ENCODE measurements around the gene KLF3.

Gene KLF3

DNA sequence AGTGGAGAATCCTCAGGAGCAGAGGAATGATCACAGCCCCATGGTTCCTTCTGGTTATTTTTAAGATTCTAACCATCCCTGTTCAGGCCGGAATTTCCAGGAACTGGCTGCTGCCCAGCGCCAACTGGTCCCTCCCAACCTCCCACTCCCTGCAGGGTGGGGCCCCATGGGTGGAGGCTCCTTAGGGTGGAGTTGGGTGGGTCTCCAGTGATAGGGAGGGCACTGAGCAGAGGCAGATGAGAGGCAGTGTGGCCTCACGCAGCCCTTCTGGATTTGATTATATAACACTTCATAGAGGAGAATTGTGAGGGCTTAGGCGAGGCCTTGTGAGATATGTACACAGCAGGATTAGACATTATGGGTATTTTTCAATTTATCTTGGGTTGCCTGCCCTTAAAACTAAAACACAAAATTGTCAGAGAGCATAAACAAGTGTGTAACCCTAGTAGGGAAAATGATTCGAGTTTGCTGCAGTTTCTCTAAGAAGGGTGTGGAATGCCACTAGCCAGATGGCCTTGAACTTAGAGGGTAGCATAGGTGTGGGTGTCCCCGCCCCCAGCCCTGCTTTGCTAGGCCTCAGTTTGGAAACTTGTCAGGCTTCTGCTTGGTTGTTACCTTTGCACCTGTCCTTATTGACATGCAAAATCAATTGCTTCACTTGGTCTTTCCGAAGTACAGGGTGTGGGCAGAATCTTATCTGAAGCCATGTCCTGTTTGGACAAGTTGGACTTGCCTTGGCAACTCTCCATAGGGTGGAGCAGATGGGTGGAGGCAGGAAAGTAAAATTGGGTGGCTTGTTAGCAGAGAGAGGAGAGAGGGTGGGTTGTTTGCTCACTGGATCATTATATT lies 9.4 kb downstream of the KLF3 start:
- DNase-seq (ENCODE audit: low read depth in 2 of 2): no peak

- DNase-seq (ENCODE audit: low read depth in 2 of 2): no peak
Observed at GRCh38 chr4:38674258-38675144, 10.5 kb downstream of the KLF3 start.

DNA sequence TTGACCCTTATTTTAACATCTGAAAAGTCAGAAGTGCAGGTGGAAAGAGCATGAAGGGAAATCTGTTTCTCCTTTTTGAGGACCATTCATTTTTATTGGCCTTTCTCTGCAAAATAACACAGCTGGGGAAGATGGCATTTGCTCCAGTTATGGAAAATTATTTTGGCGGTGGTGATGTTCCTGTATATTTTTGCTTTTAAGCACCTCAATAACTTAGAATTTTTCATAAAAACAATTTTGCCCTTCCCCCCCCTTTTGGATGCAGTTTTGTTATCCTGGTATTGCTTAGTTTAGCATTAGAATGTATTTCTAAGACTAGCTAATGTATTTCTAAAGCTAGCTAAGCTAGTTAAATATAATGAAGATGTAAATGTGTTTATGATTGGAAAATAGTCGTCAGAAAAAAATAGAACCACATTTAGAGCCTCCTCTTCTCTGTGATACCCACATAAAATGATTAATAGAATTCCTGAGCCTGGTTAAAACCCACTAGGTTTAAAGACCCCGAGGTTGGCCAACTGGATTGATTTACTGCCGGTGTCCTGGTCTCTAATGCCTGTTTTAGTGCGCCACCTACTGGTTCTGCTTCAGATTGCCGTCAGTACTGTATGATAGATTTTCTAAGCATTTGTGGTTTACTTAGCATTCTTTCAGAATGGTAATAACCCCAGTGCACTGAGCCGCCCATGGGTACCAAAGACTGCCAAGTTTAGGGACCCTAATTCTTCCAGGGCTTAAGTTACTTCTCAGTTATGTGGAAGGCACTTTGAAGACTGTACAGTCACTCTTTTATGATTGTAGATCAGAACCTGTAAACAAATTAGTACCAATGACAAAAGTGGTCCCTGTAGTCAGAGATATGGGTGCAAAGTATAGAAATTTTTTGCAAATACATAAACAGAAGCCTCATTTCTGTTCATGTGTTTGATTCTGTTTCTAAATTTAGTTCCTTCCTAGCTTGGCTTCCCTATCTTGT lies 11.4 kb downstream of the KLF3 start:
- DNase-seq (ENCODE audit: low read depth in 2 of 2): peak; percentile 57 to 71

DNA sequence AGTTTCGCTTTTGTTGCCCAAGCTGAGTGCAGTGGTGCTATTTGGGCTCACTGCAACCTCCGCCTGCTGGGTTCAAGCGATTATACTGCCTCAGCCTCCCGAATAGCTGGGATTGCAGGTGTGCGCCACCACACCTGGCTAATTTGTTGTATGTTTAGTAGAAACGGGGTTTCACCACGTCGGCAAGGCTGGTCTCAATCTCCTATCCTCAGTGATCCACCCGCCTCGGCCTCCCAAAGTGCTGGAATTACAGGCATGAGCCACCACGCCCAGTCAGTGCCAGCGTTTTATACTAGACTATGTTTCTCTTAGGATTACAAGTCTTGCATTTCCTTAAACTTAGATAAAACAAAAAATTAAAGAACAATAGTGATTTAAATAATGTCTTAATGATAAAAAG lies 13.0 kb downstream of the KLF3 start:
- no peak for DNase-seq (ENCODE audit: low read depth in 2 of 2)

DNA sequence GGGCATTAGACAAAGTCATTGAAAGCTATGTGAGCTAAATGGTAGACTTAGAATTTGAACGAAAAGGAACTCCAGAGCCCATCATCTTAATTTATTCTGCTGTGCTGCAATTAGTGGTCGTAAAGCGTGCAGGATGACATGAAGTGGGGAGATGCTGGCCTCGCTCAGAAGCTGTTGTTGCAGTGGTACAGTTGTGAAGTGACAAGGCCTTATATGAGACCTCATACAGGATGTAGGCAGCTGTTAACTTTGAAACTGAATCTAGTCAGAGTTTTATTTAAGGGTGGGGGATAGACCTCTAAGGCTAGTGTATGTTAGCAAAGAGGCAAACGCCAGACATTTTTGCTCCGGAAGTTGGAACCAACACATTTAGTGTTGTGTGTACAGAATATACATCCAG lies 13.4 kb downstream of the KLF3 start:
- no peak for DNase-seq (ENCODE audit: low read depth in 2 of 2)

DNA sequence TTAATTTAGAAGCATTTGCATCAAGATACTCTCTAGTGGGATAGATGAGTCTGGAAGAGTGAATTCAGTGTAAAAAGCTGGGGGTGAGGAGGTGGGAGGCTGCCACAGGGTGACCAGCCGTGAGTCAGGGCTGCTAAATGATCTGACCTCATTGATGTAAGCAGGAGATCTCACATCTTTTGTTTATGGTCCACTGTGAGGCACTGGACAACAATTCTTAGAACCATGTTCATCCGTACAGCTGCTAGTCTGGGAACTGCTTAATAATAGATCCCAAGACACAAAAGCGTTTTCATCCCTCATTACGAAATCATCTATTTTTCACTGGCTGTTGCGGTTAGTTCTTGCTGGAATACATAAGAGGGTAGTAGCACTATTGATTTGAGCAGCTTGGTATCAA lies 14.1 kb downstream of the KLF3 start:
- no peak for DNase-seq (ENCODE audit: low read depth in 2 of 2)

- no peak for DNase-seq (ENCODE audit: low read depth in 2 of 2)
Observed at GRCh38 chr4:38679921-38680320, 15.9 kb downstream of the KLF3 start.

GRCh38 chr4:38681281-38681991 lies 17.4 kb downstream of the KLF3 start:
- DNase-seq (ENCODE audit: low read depth in 2 of 2): no peak

DNA sequence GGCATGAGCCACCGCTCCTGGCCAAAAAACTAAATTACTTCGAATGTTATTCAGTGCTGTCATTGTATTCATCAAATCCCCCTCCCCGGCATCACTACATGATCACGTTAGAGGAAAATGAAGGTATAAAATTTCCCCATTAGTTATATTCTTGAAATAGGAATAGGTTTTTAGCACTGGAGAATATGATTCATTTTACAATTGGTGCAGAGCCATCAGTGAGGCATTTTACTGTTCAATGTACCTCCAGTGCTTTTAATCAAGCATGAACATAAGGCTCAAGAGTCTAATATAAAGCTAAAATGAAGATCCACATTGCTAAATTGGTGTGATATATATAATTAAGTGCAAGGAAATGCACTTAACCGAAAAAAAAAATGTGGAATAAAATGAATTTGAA lies 18.3 kb downstream of the KLF3 start:
- no peak for DNase-seq (ENCODE audit: low read depth in 2 of 2)

- DNase-seq (ENCODE audit: low read depth in 2 of 2): no peak
Observed at GRCh38 chr4:38683276-38683675, 19.3 kb downstream of the KLF3 start.

DNA sequence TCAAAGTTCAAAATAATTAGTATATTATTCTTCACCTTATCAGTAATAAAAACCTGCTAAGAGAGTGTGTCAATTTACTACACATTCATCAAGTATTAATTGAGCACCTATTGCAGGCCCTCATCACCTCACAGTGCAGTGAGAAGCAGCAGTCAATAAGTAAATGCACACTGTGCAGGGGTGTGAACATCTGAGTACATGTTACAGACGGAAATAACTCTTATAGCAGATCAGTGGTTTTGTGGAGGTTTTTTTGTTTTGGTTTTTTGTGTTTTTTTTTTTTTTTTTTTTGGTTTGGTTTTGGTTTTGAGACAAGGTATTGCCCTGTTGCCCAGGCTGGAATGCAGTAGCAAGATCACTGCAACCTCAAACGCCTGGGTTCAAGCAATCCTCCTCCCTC lies 20.3 kb downstream of the KLF3 start:
- no peak for DNase-seq (ENCODE audit: low read depth in 2 of 2)

DNA sequence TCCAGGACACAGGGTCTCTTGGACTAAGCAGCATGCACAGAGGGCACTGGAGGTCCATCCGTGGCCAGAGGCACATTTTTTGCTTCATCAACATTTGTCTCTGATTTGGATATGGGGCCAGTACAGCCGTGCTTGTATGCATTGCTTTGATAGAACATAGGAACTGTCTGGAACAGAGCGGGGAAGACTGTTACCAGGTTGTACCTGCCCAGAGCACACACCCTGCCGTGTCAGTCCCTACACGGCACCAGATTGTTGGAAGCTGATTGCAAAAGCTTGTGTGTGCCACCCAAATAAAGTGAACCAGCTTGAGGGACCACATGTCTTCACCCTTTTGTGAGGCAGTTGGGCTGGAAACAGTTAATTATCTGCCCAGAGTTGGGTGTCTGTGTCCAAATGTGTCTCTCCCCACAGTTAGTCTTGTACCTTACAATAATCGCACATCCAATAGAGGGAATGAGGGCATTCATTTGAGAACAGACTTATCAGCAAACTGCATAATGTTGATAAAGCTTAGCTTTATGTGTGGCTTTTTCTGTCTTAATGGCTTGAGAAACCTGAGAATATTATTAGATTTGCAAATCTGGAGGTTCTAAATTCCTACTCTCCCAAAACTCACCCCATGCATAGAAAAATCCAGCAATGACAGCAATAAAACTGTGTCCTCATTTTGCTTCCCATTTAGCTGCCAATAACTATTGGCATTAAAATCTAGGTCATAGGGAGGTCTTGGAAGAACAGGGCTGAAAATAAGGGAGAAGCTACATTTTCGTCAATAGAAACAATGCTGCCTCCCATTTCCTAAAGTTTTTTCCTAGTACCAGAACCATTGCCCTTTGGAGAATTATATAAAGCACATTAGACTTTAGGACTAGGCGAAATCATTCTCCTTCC lies 21.2 kb downstream of the KLF3 start:
- no peak for DNase-seq (ENCODE audit: low read depth in 2 of 2)

DNA sequence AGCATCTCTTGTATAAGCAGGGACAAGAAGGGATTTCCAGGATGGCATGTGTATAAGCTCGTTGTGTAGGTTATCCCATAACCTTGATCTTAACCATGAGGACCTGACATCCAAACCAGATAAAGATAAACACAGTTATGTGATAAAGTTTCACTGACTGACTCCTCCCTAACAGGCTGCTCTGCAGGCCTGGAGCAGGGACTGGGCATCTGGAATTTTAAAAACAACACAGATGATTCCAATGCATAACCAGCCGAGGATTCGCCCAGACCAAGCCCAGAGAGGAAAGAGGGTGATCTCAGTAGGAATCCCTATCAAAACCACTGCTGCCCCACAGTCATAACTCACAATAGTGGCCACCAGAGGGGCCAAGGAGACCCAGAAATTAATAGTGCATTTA lies 22.7 kb downstream of the KLF3 start:
- DNase-seq (ENCODE audit: low read depth in 2 of 2): no peak

DNA sequence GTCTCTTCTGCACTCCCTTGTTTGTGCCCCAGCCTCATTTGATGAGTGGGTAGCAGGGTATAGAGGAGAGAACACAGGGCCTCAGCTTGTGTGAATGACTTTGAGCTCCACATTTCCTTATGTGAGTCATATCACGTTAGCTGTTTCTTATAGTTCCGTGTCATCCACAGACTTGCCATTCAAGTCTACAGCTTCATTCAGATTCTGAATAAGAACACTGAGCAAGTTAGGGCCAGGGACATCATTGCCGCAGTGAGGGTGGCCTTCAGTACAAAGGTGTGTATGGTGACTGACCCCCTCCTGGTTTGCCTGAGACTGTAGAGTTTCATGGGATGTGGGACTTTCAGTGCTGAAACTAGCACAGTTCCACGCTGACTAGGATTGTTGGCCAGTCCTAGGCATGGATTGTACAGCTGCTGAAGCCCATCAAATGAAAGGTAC lies 23.6 kb downstream of the KLF3 start:
- no peak for DNase-seq (ENCODE audit: low read depth in 2 of 2)

- no peak for DNase-seq (ENCODE audit: low read depth in 2 of 2)
Observed at GRCh38 chr4:38688676-38689355, 24.8 kb downstream of the KLF3 start.

DNA sequence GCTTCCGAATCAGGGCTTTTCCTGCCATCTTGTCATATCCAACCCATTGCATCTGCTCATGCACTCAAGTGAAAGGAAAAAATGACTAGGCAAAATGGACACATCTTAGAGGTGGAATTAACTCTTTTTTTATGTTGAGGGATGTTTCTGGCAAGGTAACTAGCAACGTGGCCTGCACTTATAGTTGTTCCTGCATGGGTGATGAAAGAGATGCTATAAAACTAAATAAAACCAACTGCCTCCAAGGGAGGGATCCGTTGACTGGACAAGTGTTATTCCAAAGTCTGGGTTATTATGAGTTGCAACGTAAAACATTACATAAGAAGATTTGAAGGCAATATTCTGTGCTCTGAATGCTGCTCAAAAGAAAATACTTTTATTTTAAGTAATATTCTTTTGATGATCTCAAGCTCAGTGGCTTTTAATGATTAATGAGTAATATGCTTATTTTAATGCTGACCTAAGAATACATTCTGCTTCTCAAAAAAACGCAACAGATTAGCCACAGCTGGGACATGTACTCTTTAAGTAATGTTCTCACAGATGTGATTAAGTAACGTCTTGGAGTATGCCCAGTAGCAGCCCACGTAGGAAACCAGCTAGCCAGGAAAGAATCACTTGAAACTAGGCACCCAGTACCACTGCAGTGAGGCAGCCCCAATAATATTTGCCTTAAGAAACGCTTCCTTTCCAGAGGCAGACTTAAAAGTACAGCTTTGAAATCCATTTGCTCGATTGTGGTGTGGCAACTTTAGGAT lies 27.4 kb downstream of the KLF3 start:
- no peak for DNase-seq (ENCODE audit: low read depth in 2 of 2)

- no peak for DNase-seq (ENCODE audit: low read depth in 2 of 2)
Observed at GRCh38 chr4:38692421-38692820, 28.4 kb downstream of the KLF3 start.

DNA sequence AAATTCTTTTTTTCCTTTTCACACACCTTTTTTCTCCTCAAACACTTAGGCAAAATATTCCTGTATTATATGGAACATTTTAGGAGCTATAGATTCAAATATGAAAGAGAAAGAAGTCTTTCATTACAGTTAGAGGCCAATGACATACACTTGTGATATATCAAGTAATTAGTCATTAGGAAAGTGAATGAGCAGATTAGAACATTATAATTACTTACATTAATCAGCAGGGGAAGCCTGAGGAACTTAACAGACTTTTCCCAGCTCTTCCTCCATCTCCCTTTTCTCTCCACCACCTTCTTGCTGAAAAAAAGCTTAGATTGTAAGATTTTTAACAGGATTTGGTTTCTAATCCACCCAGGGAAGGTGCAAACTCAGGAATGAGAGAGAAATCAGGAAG lies 29.6 kb downstream of the KLF3 start:
- DNase-seq (ENCODE audit: low read depth in 2 of 2): no peak

GRCh38 chr4:38694330-38694729 lies 30.3 kb downstream of the KLF3 start:
- DNase-seq (ENCODE audit: low read depth in 2 of 2): no peak

Data from stimulated activated CD8-positive, alpha-beta memory T cell treated with anti-CD3 and anti-CD28 coated beads, Interleukin-7, amount 100 ng/mL, for 1 hour (primary cell).